Large intestine (tissue), 3 donors: ENCODE measurements around the gene HMX1. TPM values are rescaled to one million over a fixed set of nuclear protein-coding genes. Genes with fewer than 3 reads are reported as not detected.

Source experiments
- DNase-seq, 2 donors: peaks; one replicate each; pipeline versions ENCODE4 v3.0.0 to v3.0.0-alpha.2; 2013
- H3K27ac ChIP-seq: one replicate; pipeline ENCODE4 v1.5.1; 2013; ENCODE audit warnings: low read length
- H3K27me3 ChIP-seq: 2 replicates; pipeline ENCODE4 v1.6.1; 2013; ENCODE audit warnings: low read length; ENCODE audit not compliant: control insufficient read depth, insufficient read depth
- H3K36me3 ChIP-seq: 2 replicates; pipeline ENCODE4 v1.6.1; 2013; ENCODE audit warnings: low read length; ENCODE audit not compliant: control insufficient read depth, insufficient read depth
- H3K4me1 ChIP-seq: one replicate; pipeline ENCODE4 v1.6.1; 2013; ENCODE audit warnings: low read length; ENCODE audit not compliant: control insufficient read depth, insufficient read depth
- H3K4me3 ChIP-seq: one replicate; pipeline ENCODE4 v1.5.1; 2013; ENCODE audit warnings: low read length
- H3K9me3 ChIP-seq: one replicate; pipeline ENCODE4 v1.6.1; 2013; ENCODE audit warnings: mild to moderate bottlenecking, low read depth, low read length, moderate library complexity; ENCODE audit not compliant: control insufficient read depth
- WGBS: methylation state at CpG from one replicate; pipeline ENCODE4 v1.1.5; 2013; ENCODE audit warnings: low lambda C conversion rate; ENCODE audit not compliant: insufficient coverage; 5-methylcytosine and 5-hydroxymethylcytosine counted together
- polyA plus RNA-seq: library from polyadenylated mRNA; unstranded; fragments of 120-200 nt; gene quantifications from one replicate; pipeline ENCODE4 v1.2.1, GENCODE V29; 2013

Gene HMX1
- polyA plus RNA-seq, 1 donor = not detected

DNA sequence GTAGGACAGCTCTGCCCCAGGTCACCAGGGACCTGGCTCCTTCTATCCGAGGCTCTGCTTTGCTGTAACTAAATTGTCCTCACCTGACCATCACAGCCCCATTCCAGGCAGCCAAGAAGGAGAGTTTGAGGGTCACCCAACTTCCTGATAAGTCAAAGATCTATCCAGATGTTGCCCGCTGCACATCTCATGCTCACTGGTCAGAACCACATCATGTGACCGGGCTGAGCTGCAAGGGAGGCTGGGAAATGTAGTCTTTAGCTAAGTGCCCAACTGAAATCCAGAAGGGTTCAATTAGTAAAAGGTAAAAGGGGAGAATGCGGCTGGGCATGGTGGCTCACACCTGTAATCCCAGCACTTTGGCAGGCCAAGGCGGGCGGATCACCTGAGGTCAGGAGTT, 18.4 kb downstream of the HMX1 start:
- no peak overlapping the region for H3K4me3 ChIP-seq
- WGBS = no CpG with 5 or more reads among the region's 6 CpGs
- peaks cover 81% of the 10 kb centered on the region for H3K27me3 ChIP-seq
- peaks cover 12% of the 10 kb centered on the region for H3K9me3 ChIP-seq
- no peak for DNase-seq
- no peaks in the 10 kb centered on the region for H3K4me1 ChIP-seq
- H3K36me3 ChIP-seq = no peaks in the 10 kb centered on the region
- H3K27ac ChIP-seq = no peak overlapping the region

GRCh38 chr4:8852118-8852704, 19.4 kb downstream of the HMX1 start:
- peaks cover 74% of the 10 kb centered on the region for H3K27me3 ChIP-seq
- peaks cover 3% of the 10 kb centered on the region for H3K9me3 ChIP-seq
- H3K4me3 ChIP-seq = no peak overlapping the region
- whole genome bisulfite sequencing = no CpG with 5 or more reads among the region's 17 CpGs
- DNase-seq = no peak
- H3K4me1 ChIP-seq = no peaks in the 10 kb centered on the region
- no peaks in the 10 kb centered on the region for H3K36me3 ChIP-seq
- H3K27ac ChIP-seq = no peak overlapping the region

DNA sequence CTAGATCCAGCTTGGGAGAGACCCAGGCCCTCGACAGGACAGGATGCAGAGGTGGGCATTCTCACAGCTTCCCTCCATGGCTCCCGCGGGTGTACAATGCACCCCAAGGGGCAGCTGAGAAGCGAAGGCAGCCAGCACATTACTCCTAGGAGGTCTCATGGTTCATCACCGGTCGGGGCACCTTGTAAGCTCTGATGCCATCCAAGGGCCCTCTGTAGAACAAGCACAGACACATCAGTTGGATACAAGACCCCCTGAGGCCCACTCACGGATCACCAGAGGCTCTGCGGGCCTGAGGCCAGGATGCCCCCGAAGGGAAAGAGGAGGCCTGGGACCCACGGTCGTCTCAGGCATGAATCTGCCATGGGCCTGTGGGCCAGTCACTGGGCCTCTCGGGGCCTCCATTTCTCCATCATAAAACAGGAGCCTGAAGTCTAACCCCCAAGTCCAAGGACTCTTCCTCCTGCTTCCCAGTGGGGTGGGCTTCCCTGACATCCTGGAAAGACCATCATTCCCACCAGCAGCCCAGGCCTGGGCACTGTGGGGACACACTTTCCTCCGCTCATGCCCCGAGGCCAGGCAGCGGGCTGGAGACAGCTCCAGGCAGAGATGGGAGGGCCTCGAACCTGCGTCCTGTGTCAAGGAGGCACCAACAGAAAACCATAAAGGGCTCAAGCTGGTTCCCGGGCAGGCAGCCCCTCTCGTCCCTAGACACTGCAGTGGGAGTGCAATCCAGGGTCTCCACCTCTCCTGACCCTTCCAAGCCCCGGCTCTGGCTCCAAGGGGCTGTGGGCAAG, 20.1 kb downstream of the HMX1 start:
- peaks cover 69% of the 10 kb centered on the region for H3K27me3 ChIP-seq
- DNase-seq = no peak
- no peaks in the 10 kb centered on the region for H3K4me1 ChIP-seq
- no peaks in the 10 kb centered on the region for H3K9me3 ChIP-seq
- WGBS = no CpG with 5 or more reads among the region's 20 CpGs
- no peak overlapping the region for H3K27ac ChIP-seq
- no peak overlapping the region for H3K4me3 ChIP-seq
- H3K36me3 ChIP-seq = no peaks in the 10 kb centered on the region

- DNase-seq = no peak
- Histone ChIP-seq H3K27ac (no peak overlapping the region), H3K27me3 (peaks cover 61% of the 10 kb centered on the region), H3K4me3 (no peak overlapping the region), H3K9me3 (no peaks in the 10 kb centered on the region), H3K36me3 (no peaks in the 10 kb centered on the region), H3K4me1 (no peaks in the 10 kb centered on the region)
- WGBS = no CpG with 5 or more reads among the region's 8 CpGs
Measured at GRCh38 chr4:8850830-8851188, 20.8 kb downstream of the HMX1 start.

- WGBS = no CpG with 5 or more reads among the region's 23 CpGs
- Histone ChIP-seq H3K4me1 (no peaks in the 10 kb centered on the region), H3K27me3 (peaks cover 58% of the 10 kb centered on the region), H3K4me3 (no peak overlapping the region), H3K9me3 (no peaks in the 10 kb centered on the region), H3K27ac (no peak overlapping the region), H3K36me3 (no peaks in the 10 kb centered on the region)
- no peak for DNase-seq
Measured at GRCh38 chr4:8850074-8850829, 21.4 kb downstream of the HMX1 start.

- H3K4me3 ChIP-seq = no peak overlapping the region
- peaks cover 54% of the 10 kb centered on the region for H3K27me3 ChIP-seq
- no peaks in the 10 kb centered on the region for H3K4me1 ChIP-seq
- no peak overlapping the region for H3K27ac ChIP-seq
- no peaks in the 10 kb centered on the region for H3K9me3 ChIP-seq
- H3K36me3 ChIP-seq = no peaks in the 10 kb centered on the region
- WGBS = no CpG with 5 or more reads among the region's 18 CpGs
- DNase-seq = no peak
Measured at GRCh38 chr4:8849266-8850073, 22.2 kb downstream of the HMX1 start.

GRCh38 chr4:8848507-8849265, 23.0 kb downstream of the HMX1 start:
- DNase-seq = no peak
- Histone ChIP-seq H3K36me3 (no peaks in the 10 kb centered on the region), H3K27me3 (peaks cover 46% of the 10 kb centered on the region), H3K4me1 (no peaks in the 10 kb centered on the region), H3K4me3 (no peak overlapping the region), H3K9me3 (no peaks in the 10 kb centered on the region), H3K27ac (no peak overlapping the region)
- no CpG with 5 or more reads among the region's 14 CpGs for WGBS

DNA sequence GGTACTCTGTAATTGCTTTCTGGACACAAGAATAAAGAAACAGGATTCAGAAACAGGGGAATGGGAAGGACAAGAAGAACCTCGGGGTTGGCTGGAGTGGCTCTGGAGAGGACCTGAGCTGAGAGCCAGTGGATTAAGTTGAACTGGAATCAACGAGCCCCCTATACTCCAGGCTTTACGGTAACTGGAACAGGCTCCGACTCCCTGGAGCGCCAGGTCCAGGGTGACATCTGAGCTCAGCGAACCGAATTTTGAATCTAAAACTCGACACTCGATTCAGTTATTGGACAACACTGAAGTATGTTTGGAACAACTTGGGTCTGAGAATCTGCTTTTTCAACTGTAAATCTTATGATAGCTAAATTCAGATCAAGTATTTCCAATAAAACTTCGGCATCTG, 23.9 kb downstream of the HMX1 start:
- Histone ChIP-seq H3K27me3 (peaks cover 37% of the 10 kb centered on the region), H3K36me3 (no peaks in the 10 kb centered on the region), H3K4me1 (no peaks in the 10 kb centered on the region), H3K27ac (no peak overlapping the region), H3K9me3 (no peaks in the 10 kb centered on the region), H3K4me3 (no peak overlapping the region)
- no peak for DNase-seq
- WGBS = no CpG with 5 or more reads among the region's 10 CpGs

- Histone ChIP-seq H3K27me3 (peaks cover 33% of the 10 kb centered on the region), H3K4me1 (no peaks in the 10 kb centered on the region), H3K4me3 (no peak overlapping the region), H3K36me3 (no peaks in the 10 kb centered on the region), H3K27ac (no peak overlapping the region), H3K9me3 (no peaks in the 10 kb centered on the region)
- no peak for DNase-seq
- no CpG with 5 or more reads among the region's 12 CpGs for WGBS
Measured at GRCh38 chr4:8847331-8847730, 24.3 kb downstream of the HMX1 start.
